Measurements from ENCODE around the gene LHX3.
"Not testable (repeated sequence)": the region's sequence is repeated elsewhere in the genome, so short reads cannot be mapped to it uniquely, and the experiment has no call there.

The LHX3 gene

DNA sequence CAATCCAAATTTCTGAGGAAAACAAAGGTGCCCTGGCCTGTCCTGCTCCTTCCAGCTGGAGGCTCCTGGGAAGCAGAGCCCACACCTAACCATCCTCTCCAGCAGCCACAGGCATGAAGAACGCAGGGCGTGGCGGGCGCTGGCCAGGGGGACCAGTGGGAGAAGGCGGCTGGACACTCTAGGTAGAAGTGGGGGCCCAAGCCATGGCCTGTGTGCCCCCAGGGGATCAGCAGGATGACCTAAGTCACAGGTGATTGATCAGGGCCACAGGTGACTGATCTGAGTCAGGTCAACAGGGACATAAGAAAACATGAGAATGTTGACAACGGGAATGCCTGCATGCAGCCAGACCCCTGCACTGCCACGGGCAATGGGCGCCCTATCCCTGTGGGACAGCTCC, 37.3 kb upstream of the LHX3 start:
- DNase-seq (ENCODE audit: low read depth in 3 of 3) = no peak

DNA sequence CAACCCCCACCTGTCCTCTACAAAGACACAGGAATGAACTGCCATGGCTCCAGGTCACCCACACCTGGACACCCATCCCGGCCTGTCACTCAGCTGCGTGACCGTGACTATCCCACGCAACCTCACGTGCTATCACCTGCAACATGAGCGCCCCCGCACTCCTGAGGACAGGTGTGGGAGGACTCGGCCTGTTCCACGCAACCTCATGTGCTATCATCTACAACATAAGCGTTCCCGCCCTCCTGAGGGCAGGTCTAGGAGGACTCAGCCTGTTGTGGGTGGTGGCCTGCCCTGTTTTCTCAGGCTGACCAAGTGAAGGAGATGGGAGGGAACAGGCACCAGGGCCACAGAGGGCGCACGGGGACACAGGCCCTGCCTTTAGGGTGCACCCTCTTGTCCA, 36.6 kb upstream of the LHX3 start:
- DNase-seq (ENCODE audit: low read depth in 3 of 3) = no peak

- DNase-seq (ENCODE audit: low read depth in 3 of 3) = no peak
Measured at GRCh38 chr9:136240941-136241340, 36.0 kb upstream of the LHX3 start.

DNA sequence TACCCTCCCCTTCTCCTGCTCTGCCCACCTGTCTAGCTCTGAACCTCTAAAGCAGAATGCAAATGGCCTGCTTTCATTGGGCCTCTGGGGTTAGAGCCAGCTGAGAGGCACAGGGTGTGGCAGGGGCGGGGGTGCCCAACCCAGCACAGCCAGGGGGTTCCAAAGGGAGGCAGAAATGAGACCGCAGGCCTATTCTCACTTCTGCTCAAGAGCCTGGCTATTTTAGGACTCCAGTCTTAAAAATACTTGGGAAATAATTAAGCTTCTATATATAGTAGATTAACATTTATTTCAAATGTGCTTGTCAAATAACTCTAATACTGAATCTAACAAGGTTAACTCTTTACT, 35.0 kb upstream of the LHX3 start:
- DNase-seq (ENCODE audit: low read depth in 3 of 3) = no peak

DNA sequence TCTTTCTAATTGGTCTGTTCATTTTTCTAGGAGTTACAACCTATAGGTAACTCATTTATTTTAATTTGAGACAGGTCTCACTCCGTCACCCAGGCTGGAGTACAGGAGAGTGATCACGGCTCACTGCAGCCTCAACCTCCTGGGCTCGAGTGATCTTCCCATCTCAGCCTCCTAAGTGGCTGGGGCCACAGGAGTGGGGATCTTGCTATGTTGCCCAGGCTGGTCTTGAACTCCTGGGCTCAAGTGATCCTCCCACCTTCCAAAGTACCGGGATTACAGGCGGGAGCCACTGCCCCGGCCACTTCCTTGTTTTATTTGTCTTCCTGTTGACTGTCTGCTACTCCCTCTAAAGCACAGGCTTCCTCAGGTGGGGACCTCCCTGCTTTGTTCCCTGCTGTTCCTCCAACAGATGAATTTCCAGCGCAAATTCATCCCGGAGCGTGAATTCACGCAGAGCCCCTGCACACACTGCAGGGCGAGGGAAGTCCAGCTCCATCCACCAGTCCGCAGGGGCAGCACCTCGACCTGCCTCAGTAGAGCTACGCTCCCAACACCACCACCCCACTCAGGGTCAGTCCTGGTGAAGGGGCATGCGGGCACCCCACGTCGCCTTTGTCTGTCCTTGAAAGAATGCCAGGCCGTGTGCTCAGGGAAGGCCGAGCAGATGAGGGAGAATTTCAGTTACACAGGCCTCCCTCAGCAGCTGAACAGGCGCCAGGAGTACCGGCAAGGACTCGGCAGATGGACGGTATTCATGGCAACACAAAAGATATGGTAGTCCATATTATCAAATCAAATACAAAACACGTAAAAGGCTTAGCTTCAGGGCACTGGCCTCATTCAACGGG, 34.4 kb upstream of the LHX3 start:
- no peak for DNase-seq (ENCODE audit: low read depth in 3 of 3)

DNA sequence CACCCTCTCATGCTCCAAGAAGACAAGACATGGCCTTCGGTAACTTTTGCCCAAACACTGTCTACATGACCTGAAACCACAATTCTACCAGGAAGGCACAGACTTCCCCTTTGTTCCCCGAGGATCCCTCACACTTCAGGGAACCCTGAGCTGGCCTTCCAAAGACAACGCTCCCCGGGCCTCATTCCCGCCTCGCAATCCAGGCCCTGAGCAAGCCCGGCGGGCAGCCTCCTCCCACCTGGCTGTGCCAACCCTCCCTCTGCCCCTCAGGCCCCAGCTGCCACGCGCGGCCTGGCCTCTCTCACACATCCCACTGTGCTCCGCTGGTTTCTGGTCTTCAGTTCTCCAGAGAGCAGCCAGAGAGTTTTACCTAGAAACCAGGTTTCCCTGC, 33.4 kb upstream of the LHX3 start:
- no peak for DNase-seq (ENCODE audit: low read depth in 3 of 3)

GRCh38 chr9:136237486-136238341, 32.8 kb upstream of the LHX3 start:
- no peak for DNase-seq (ENCODE audit: low read depth in 3 of 3)

DNA sequence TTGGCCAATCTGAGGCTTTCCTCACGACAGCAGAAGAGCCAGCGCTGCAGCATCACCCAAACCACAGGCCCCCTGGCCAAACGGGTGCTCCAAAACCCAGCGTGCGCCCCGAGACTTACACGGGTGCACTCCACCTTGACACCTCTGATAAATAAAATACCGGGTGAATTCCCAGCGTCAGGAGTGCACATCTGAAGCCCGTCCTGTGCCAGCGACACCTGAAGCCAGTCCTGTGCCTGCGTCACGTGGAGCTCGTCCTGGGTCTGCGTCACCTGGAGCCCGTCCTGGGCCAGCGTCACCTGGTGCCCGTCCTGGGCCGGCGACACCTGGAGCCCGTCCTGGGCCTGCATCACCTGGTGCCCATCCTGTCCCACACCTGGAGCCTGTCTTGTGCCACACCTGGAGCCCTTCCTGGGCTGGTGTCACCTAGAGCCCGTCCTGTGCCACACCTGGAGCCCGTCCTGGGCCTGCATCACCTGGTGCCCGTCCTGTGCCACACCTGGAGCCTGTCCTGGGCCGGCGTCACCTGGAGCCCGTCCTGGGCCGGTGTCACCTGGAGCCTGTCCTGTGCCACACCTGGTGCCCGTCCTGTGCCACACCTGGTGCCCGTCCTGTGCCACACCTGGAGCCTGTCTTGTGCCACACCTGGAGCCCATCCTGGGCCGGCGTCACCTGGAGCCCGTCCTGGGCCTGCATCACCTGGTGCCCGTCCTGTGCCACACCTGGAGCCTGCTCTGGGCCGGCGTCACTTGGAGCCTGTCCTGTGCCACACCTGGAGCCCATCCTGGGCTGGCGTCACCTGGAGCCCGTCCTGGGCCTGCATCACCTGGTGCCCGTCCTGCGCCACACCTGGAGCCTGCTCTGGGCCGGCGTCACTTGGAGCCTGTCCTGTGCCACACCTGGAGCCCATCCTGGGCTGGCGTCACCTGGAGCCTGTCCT, 31.8 kb upstream of the LHX3 start:
- not testable (repeated sequence) for DNase-seq (ENCODE audit: low read depth in 3 of 3)

GRCh38 chr9:136235709-136236455, 31.0 kb upstream of the LHX3 start:
- DNase-seq (ENCODE audit: low read depth in 3 of 3) = no peak

GRCh38 chr9:136235171-136235570, 30.2 kb upstream of the LHX3 start:
- no peak for DNase-seq (ENCODE audit: low read depth in 3 of 3)

DNA sequence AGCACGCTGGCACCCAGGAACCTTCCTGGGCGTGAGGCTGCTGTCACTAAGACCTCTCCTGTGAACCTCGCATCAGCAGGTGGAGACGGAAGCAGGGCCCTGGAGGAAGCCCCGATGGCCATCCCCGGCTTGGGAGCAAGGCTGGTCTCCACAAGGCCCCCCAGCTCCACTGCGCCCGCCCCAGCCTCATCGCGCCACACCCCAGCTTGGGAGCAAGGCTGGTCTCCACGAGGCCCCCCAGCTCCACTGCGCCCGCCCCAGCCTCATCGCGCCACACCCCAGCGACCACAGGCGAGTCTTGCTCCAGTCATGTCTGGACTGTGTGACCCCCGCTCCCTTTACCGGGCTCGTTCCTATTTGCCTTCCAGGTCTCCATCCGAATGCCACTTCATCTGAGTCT, 29.7 kb upstream of the LHX3 start:
- DNase-seq (ENCODE audit: low read depth in 3 of 3) = no peak

GRCh38 chr9:136233868-136234267, 28.9 kb upstream of the LHX3 start:
- no peak for DNase-seq (ENCODE audit: low read depth in 3 of 3)

GRCh38 chr9:136233411-136233810, 28.5 kb upstream of the LHX3 start:
- no peak for DNase-seq (ENCODE audit: low read depth in 3 of 3)

- DNase-seq (ENCODE audit: low read depth in 3 of 3) = no peak
Measured at GRCh38 chr9:136232969-136233368, 28.0 kb upstream of the LHX3 start.

DNA sequence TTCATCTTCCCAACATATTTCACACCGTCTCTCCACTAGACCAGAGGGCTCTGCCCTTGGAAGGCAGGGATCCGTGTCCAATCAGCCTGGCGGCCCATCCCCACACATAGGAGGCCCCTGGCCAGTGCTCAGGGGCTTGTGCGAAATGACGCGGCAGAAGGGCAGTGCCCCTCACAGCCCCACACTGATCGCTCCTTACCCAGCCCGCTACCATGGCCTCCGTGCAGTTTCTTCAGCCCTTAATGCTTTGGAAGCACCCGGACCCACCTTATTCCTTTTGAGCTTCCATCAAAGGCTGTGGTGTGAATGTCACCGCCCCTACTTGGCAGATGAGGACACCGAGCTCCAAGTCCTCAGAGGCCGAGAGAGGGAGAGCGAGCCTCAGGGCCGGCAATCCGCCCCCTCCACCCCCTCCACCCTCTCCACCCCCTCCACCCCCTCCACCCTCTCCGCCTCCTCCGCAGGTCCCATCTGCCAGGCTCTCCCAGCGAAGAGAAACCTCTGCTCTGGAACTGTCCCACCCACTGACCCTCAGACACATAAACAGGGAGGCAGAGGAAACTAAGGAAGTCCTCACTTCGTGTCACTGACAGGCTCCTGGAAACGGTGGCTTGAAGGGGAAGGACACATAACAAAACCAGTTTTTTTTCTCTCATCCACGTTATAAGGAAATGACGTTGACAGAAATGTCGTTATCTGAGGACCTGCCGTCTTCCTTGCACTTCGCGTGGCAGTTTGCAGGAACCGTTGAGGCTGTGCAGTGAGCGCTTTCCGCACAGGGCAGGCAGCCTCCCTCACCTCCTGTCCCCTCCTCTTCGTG, 26.8 kb upstream of the LHX3 start:
- DNase-seq (ENCODE audit: low read depth in 3 of 3) = no peak

- no peak for DNase-seq (ENCODE audit: low read depth in 3 of 3)
Measured at GRCh38 chr9:136230773-136231172, 25.8 kb upstream of the LHX3 start.

DNA sequence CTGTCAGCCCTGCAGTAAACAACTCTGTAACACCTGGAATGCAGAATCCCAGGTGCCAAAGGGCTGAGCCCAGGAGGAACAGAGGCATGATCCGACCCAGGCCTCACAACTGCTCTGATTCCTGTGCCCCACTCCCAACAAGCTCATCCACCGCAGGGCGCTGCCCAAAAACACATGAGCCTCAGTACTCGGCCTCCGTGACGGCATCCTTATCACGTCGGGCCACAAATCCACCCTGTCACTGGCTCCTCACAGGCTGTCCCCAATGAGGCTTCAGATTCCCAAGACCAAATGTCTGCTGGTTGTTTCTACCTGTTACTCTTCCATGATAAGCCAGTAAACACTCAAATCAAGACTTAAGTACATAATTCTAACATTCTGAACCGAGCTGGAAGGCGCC, 25.4 kb upstream of the LHX3 start:
- no peak for DNase-seq (ENCODE audit: low read depth in 3 of 3)

- no peak for DNase-seq (ENCODE audit: low read depth in 3 of 3)
Measured at GRCh38 chr9:136229096-136230065, 24.5 kb upstream of the LHX3 start.

Measured in stimulated activated CD4-positive, alpha-beta T cell treated with anti-CD3 and anti-CD28 coated beads, TNF-alpha, amount 100 ng/mL, for 24 hours (primary cell).